GM21717 (cell line): Measurements from ENCODE around the gene TRPV4.

Experiments used
- ATAC-seq: cut with Tn5 transposase; IDR thresholded peaks from one replicate; pipeline ENCODE4 v1.9.1; 2021; ENCODE audit warnings: mild to moderate bottlenecking, moderate library complexity; ENCODE audit not compliant: unreplicated experiment

The TRPV4 gene

GRCh38 chr12:109829667-109830066, 3.5 kb downstream of the TRPV4 start:
- no peak for ATAC-seq

GRCh38 chr12:109828754-109829511, 4.3 kb downstream of the TRPV4 start:
- no peak for ATAC-seq

GRCh38 chr12:109827566-109828550, 5.3 kb downstream of the TRPV4 start:
- no peak for ATAC-seq

- no peak for ATAC-seq
These were observed 6.1 kb downstream of the TRPV4 start for GRCh38 chr12:109827080-109827479.

- no peak for ATAC-seq
These were observed 8.5 kb downstream of the TRPV4 start for GRCh38 chr12:109824731-109825130.

- ATAC-seq: no peak
These were observed 10.2 kb downstream of the TRPV4 start for GRCh38 chr12:109822951-109823411.

GRCh38 chr12:109822416-109822815, 10.8 kb downstream of the TRPV4 start:
- ATAC-seq: no peak

- no peak for ATAC-seq
These were observed 11.2 kb downstream of the TRPV4 start for GRCh38 chr12:109821968-109822367.

- no peak for ATAC-seq
These were observed 12.3 kb downstream of the TRPV4 start for GRCh38 chr12:109820816-109821381.

GRCh38 chr12:109818905-109819500, 14.2 kb downstream of the TRPV4 start:
- no peak for ATAC-seq

GRCh38 chr12:109818253-109818652, 14.9 kb downstream of the TRPV4 start:
- no peak for ATAC-seq

GRCh38 chr12:109817627-109818231, 15.5 kb downstream of the TRPV4 start:
- no peak for ATAC-seq

GRCh38 chr12:109816870-109817269, 16.3 kb downstream of the TRPV4 start:
- ATAC-seq: no peak

GRCh38 chr12:109815757-109816617, 17.2 kb downstream of the TRPV4 start:
- no peak for ATAC-seq

- no peak for ATAC-seq
These were observed 18.0 kb downstream of the TRPV4 start for GRCh38 chr12:109815225-109815624.

- ATAC-seq: no peak
These were observed 18.5 kb downstream of the TRPV4 start for GRCh38 chr12:109814600-109815150.

- no peak for ATAC-seq
These were observed 19.3 kb downstream of the TRPV4 start for GRCh38 chr12:109813810-109814416.

GRCh38 chr12:109811624-109811995, 21.6 kb downstream of the TRPV4 start:
- ATAC-seq: no peak
